Gastroesophageal sphincter (tissue), 4 donors: ENCODE measurements around the gene CRHBP. TPM values are rescaled to one million over a fixed set of nuclear protein-coding genes. Genes with fewer than 3 reads are reported as not detected.

ENCODE experiments used
- ATAC-seq: fragments of 150-250 bp; one replicate; pipeline ENCODE4 v1.9.1; 2016; ENCODE audit warnings: mild to moderate bottlenecking, moderate library complexity
- H3K27ac ChIP-seq, 4 donors: fragments of 200-600 bp; sonication (generic) in 3 of 4; 1 replicate in 3 of 4; 2 replicates in 1 of 4; pipeline ENCODE4 v1.5.1; 2016 to 2019
- H3K27me3 ChIP-seq: fragments of 200-600 bp; sonication (generic); one replicate; pipeline ENCODE4 v1.5.1; 2019
- H3K36me3 ChIP-seq, 2 donors: fragments of 200-600 bp; sonication (generic); one replicate each; pipeline ENCODE4 v1.5.1; 2019; ENCODE audit warnings: control low read depth in 1 of 2
- H3K4me1 ChIP-seq, 3 donors: fragments of 200-600 bp; sonication (generic); 1 replicate in 2 of 3; 2 replicates in 1 of 3; pipeline ENCODE4 v1.5.1; 2016 to 2019; ENCODE audit warnings: control low read depth in 2 of 3
- H3K4me3 ChIP-seq, 2 donors: fragments of 200-600 bp; sonication (generic); one replicate each; pipeline ENCODE4 v1.5.1; 2019; ENCODE audit warnings: mild to moderate bottlenecking in 1 of 2, moderate library complexity in 1 of 2
- H3K9me3 ChIP-seq, 3 donors: fragments of 200-600 bp; sonication (generic); one replicate each; pipeline ENCODE4 v1.5.1; 2017 to 2019; ENCODE audit warnings: control low read depth in 2 of 3
- EP300 ChIP-seq: sonication (generic); formaldehyde crosslinking; IDR thresholded peaks from one replicate; pipeline ENCODE4 v1.6.1; 2017; ENCODE audit warnings: antibody characterized with exemption, mild to moderate bottlenecking
- POLR2A ChIP-seq, 2 donors: fragments of 450-650 bp; IDR thresholded peaks; one replicate each; pipeline ENCODE4 v1.6.1; 2017; ENCODE audit warnings: antibody characterized with exemption in 2 of 2, mild to moderate bottlenecking in 2 of 2, moderate library complexity in 1 of 2
- POLR2AphosphoS5 ChIP-seq: sonication (generic); formaldehyde crosslinking; IDR thresholded peaks from one replicate; pipeline ENCODE4 v1.6.1; 2017; ENCODE audit warnings: antibody characterized with exemption
- WGBS, 2 donors: methylation state at CpG; one replicate each; pipeline ENCODE4 v1.1.5; 2018; ENCODE audit warnings: low coverage in 1 of 2; 5-methylcytosine and 5-hydroxymethylcytosine counted together
- small RNA-seq, 4 donors: library from RNA; depleted of rRNA; stranded (forward); fragments of <200 nt; gene quantifications; one replicate each; pipeline ENCODE3, GENCODE V24; 2016
- total RNA-seq, 4 donors: library from RNA; depleted of rRNA; stranded (reverse); fragments of >200 nt; gene quantifications; one replicate each; pipeline ENCODE4 v1.1.0, GENCODE V29; 2016
- TF ChIP-seq, protein P1 (sequence below), 4 experiments: fragments of 200-600 bp in 2 of 4; fragments of 450-650 bp in 2 of 4; sonication (generic) in 1 of 4; IDR thresholded peaks; one replicate each; pipeline ENCODE4 v1.5.1; 2017 to 2019; ENCODE audit warnings: antibody characterized with exemption in 4 of 4, mild to moderate bottlenecking in 2 of 4, moderate library complexity in 2 of 4

CRHBP gene
- total RNA-seq, 4 donors from 2014 or later, result 1.7 to 4.0 (median 2.3) TPM; not detected in 1

DNA sequence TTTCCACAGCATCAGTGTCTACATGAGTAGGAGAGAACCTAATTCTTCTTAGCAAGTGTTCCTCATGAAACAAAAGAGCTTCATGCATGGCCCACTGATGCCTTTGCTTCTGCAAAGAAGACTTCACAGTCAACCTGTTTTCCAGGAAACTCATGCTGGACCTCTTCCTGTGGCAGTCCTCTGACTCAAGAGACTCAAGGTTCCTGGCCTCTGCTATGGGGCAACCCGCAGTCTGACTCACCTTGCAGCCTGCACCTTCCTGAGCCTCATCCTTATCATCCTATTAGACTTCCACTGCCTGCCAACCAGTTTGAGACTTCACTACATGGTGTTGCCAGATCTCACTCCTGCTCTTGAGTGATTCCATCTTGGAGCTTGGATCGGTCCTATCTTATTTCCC lies 59.8 kb downstream of the CRHBP start:
- H3K4me3 ChIP-seq, result no peak overlapping the region
- no peaks in the 10 kb centered on the region for H3K27me3 ChIP-seq
- H3K27ac ChIP-seq, result no peak overlapping the region
- TF ChIP-seq POLR2AphosphoS5 (no peak), POLR2A (IDR thresholded peaks at IDR 0.05) (no peak), EP300 (no peak)
- TF ChIP-seq, protein P1, sequence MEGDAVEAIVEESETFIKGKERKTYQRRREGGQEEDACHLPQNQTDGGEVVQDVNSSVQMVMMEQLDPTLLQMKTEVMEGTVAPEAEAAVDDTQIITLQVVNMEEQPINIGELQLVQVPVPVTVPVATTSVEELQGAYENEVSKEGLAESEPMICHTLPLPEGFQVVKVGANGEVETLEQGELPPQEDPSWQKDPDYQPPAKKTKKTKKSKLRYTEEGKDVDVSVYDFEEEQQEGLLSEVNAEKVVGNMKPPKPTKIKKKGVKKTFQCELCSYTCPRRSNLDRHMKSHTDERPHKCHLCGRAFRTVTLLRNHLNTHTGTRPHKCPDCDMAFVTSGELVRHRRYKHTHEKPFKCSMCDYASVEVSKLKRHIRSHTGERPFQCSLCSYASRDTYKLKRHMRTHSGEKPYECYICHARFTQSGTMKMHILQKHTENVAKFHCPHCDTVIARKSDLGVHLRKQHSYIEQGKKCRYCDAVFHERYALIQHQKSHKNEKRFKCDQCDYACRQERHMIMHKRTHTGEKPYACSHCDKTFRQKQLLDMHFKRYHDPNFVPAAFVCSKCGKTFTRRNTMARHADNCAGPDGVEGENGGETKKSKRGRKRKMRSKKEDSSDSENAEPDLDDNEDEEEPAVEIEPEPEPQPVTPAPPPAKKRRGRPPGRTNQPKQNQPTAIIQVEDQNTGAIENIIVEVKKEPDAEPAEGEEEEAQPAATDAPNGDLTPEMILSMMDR (IDR thresholded peaks at IDR 0.05), result no peak
- H3K9me3 ChIP-seq, result no peaks in the 10 kb centered on the region
- WGBS, 2 donors, result 88 to 89% methylated on average over 2 of the region's 2 CpGs
- ATAC-seq, result no peak
- no peaks in the 10 kb centered on the region for H3K36me3 ChIP-seq
- H3K4me1 ChIP-seq, result no peaks in the 10 kb centered on the region

DNA sequence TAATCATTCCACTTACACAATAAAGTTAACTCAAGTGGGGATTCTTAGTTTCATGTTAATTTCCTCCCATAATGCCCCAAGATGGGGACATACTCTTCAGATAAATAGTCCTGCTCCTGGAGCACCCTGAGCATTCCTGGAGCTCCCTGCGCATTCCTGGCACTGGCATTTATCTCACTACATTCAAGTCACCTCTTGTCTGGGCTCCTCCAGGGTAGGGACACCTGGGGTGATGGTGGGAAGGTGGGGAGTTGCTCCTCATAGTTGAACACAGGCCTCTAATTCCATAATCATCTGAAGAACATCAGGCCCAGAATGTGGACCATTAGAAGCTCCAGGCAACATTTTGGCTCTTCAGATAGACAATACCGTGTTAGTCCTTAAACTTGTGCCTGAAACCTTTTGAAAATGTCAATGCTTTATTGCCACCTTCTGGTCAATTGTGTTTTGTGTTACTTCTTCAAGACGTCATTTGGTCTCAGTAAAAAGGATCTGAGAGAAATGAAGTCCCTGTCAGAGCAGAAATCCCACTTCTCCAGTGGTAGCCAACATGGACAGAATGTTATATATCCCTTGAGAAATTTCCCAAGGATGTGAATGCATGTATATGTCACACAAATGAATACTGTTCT lies 63.2 kb downstream of the CRHBP start:
- Histone ChIP-seq H3K4me3 (no peak overlapping the region), H3K27ac (no peak overlapping the region), H3K4me1 (no peaks in the 10 kb centered on the region), H3K9me3 (no peaks in the 10 kb centered on the region), H3K36me3 (no peaks in the 10 kb centered on the region), H3K27me3 (peaks cover 9% of the 10 kb centered on the region)
- TF ChIP-seq, protein P1 (IDR thresholded peaks at IDR 0.05), result peak in 1 of 4 experiments; percentile 6
- TF ChIP-seq EP300, result no peak
- WGBS, 2 donors, result 35 to 36% methylated on average over 3 of the region's 3 CpGs
- ATAC-seq, result no peak

- WGBS, 2 donors, result 100% methylated on average over 1 of the region's 1 CpG
- ATAC-seq, result no peak
- H3K36me3 ChIP-seq, result no peaks in the 10 kb centered on the region
These were observed 64.1 kb downstream of the CRHBP start for GRCh38 chr5:77016962-77017361.

GRCh38 chr5:77017668-77018067 lies 64.8 kb downstream of the CRHBP start:
- Histone ChIP-seq H3K27ac (no peak overlapping the region), H3K9me3 (no peaks in the 10 kb centered on the region), H3K4me1 (no peaks in the 10 kb centered on the region), H3K27me3 (peaks cover 17% of the 10 kb centered on the region), H3K36me3 (no peaks in the 10 kb centered on the region), H3K4me3 (no peak overlapping the region)
- TF ChIP-seq EP300, result no peak
- TF ChIP-seq, protein P1 (IDR thresholded peaks at IDR 0.05), result no peak
- TF ChIP-seq POLR2A (IDR thresholded peaks at IDR 0.05), result no peak
- no peak for TF ChIP-seq POLR2AphosphoS5
- ATAC-seq, result no peak
- WGBS, 2 donors, result 64 to 66% methylated on average over 4 of the region's 4 CpGs

More at GRCh38 chr5:77016962-77017361, 64.1 kb downstream of the CRHBP start:
- Histone ChIP-seq H3K9me3 (no peaks in the 10 kb centered on the region), H3K4me3 (no peak overlapping the region), H3K4me1 (no peaks in the 10 kb centered on the region), H3K27me3 (peaks cover 15% of the 10 kb centered on the region), H3K27ac (no peak overlapping the region)
- TF ChIP-seq EP300 (no peak), POLR2AphosphoS5 (no peak), POLR2A (IDR thresholded peaks at IDR 0.05) (no peak)
- TF ChIP-seq, protein P1 (IDR thresholded peaks at IDR 0.05), result no peak

Small RNA genes within 50 kb of the gene (small RNA-seq; reads per million reads assigned to genes)
- 0 reads per million in 4 donors for gene RNU6ATAC36P

Other genes starting within 250 kb of the CRHBP start
- gene F2R, start 236.9 kb upstream of the CRHBP start, total RNA-seq, result 10 to 100 TPM in 3 of 4 donors, 1 to 10 TPM in 1; 7.5 to 20.9 (median 11.3) TPM
- 1 to 10 TPM in 1 of 4 donors, under 1 TPM in 2, not detected in 1; 0.50 to 3.4 (median 0.81) TPM for gene F2RL1, start 134.0 kb upstream of the CRHBP start, total RNA-seq
- not detected for gene S100Z, start 103.0 kb upstream of the CRHBP start, total RNA-seq
- gene AGGF1, start 77.4 kb downstream of the CRHBP start, total RNA-seq, result 10 to 100 TPM; 17.5 to 21.2 (median 19.0) TPM
- gene ZBED3, start 134.2 kb downstream of the CRHBP start, total RNA-seq, result 10 to 100 TPM in 2 of 4 donors, 1 to 10 TPM in 2; 3.2 to 16.2 (median 9.2) TPM